Left ventricle myocardium superior (tissue), 1 donor: ENCODE measurements around the gene IQCF6. TPM values are rescaled to one million over a fixed set of nuclear protein-coding genes. Genes with fewer than 3 reads are reported as not detected.
"Not testable (repeated sequence)": the region's sequence is repeated elsewhere in the genome, so short reads cannot be mapped to it uniquely, and the experiment has no call there.

Experiments
- ATAC-seq: fragments of 200-7000 bp; cut with Tn5 transposase; one replicate; pipeline ENCODE4 v1.9.1; 2020; ENCODE audit warnings: mild to moderate bottlenecking, moderate library complexity
- DNase-seq: peaks from one replicate; pipeline ENCODE4 v3.0.0-alpha.2; 2020
- intact Hi-C: fragments of 100-400 bp; cut with micrococcal nuclease; formaldehyde crosslinking; loops from one replicate; pipeline ENCODE4 v1.11.0; 2022
- total RNA-seq: library from RNA; stranded (reverse); fragmentation: NEBNext Ultra II Directional; extraction: Animal tissue kit (Norgen Biotek cat#: 25700); gene quantifications from one replicate; pipeline ENCODE4 v1.2.1, GENCODE V29; 2021
- donor health status: DM: no; HTN: yes; CAD: no; lungs with severe emphysema.

Gene IQCF6
- total RNA-seq, 1 donor from 2014 or later: not detected

DNA sequence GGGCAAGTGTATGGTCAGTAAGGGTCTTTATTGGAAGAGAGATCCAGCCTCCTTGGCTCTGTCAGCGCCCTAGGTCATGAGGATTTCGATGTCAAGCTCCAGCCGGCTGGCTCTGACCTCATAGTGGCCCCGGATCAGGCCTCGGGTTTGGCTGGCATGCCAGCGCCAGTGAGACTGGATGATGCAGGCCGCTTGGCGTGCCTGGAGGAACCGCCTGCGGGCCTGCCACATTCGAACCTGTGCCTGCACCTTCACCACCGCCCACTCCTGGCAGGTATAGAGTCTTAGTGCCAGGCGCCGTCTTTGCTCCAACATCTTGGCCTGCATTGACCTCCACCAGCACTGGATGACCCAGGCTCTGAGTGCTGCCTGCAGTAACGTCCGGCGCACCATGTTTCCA, 483 bp downstream of the IQCF6 start:
- no peak for ATAC-seq
- DNase-seq: no peak
- intact Hi-C loops: no loop called here

- intact Hi-C loops: no loop called here
- DNase-seq (peak; percentile 81), ATAC-seq (peak; percentile 97)
Measured at GRCh38 chr3:51777985-51778384, 1.1 kb downstream of the IQCF6 start.

DNA sequence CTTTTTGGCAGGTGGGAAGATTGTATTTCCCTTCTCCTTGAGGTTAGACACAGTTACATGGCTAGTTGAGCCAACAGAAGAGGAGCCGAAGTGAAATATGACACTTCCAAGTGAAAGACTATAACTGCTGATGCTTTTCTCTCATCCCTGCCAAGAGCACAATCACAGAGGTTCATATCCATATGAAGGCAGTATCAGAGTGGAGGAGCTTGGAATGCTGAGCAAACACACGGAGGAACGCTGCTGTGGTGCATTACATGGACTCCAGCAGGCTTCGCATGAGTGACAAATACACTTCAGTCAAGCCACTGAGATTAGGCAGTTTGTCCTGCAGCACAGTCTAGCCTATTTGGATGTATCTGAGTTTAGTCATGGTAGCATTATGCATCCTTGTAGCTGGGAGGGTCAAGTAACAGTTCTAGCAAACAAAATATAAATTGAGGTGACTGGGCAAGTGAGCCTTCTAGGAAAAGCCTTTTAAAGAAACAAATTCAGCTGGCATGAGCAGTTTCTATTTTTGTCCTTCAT, 5.4 kb downstream of the IQCF6 start:
- DNase-seq (no peak), ATAC-seq (no peak)
- intact Hi-C loops: no loop called here

- intact Hi-C loops: no loop called here
- ATAC-seq (no peak), DNase-seq (no peak)
Measured at GRCh38 chr3:51759203-51759602, 19.8 kb downstream of the IQCF6 start.

DNA sequence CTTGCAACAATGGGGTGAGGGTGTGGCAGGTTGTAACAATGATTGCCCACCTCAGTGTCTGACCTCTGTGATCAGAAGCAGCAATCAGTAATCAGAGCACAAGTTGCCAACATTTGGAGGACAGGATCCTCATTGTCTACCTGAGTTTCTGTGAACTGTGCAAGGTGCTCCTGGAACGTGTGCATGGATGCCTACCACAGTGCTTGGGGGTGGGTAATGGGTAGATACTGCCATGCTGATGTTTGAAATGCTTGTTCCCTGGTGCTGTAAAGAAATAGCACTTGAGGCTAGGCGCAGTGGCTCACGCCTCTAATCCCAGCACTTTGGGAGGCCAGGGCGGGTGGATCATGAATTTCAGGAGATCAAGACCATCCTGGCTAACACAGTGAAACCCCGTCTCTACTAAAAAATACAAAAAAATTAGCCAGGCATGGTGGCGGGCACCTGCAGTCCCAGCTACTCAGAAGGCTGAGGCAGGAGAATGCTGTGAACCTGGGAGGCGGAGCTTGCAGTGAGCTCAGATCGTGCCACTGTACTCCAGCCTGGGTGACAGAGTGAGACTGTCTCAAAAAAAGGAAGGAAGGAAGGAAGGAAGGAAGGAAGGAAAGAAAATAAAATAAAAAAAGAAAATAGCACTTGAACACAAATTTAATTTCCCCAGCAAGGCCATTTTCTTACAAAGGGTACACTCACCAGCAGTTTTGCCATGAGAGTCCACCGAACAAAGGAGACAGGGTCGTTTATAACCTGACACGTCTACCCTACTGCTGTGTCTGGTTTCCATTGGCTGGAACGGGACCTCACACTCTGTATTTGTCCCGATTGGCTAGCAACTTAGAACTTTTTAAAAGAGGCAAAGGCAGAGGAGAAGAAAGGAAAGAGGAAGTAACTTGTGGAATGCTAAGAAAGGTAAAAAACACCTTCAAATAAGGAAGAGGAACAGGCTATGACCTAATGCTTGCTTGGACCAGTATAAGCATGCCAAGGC, 25.0 kb downstream of the IQCF6 start:
- DNase-seq, ATAC-seq, intact Hi-C loops: not testable (repeated sequence)

DNA sequence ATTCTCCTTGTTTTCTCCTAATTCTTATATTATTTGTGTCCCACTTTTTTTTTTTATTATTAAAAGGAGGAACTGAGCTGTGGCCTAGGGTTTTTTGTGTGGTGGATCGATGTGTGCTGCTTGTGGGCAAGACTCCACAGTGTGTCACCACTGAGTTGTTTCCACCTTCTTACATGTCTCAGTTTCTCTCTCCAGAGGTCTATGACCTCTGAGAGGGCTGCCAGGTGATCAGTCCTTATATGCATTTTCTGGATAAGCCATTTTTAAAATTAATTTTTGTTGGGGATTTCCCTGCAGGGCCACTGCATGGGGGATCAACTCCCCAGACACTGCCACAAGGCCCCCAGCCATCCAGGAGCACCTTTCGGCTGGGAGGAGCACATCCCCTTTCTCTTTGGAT, 27.8 kb downstream of the IQCF6 start:
- DNase-seq: no peak
- intact Hi-C loops: no loop called here
- ATAC-seq: no peak

GRCh38 chr3:51750878-51751277, 28.2 kb downstream of the IQCF6 start:
- ATAC-seq (no peak), DNase-seq (no peak)
- intact Hi-C loops: no loop called here

- no peak for ATAC-seq
- no peak for DNase-seq
- intact Hi-C loops: no loop called here
Measured at GRCh38 chr3:51748327-51748726, 30.7 kb downstream of the IQCF6 start.

DNA sequence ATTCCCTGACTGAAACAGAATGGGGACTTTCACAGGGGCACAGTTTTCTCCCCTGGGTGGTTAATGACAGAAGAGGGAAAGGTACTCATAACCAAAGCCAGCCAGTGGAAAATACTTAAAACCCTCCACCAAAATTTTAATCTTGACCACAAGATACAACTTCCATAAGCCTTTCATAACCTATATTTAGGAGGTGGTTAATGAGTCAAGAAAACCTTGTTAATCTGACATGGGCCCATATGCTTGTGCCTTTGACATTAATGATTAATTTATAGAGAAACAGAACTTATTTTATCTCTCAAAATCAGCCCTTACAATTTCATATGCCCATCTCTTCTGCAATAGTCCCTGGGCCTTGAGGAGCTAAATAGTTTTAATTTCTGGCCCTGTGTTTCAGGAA, 31.2 kb downstream of the IQCF6 start:
- DNase-seq (no peak), ATAC-seq (no peak)
- intact Hi-C loops: no loop called here

- DNase-seq, ATAC-seq, intact Hi-C loops: not testable (repeated sequence)
Measured at GRCh38 chr3:51742978-51743377, 36.1 kb downstream of the IQCF6 start.

GRCh38 chr3:51742320-51742719, 36.7 kb downstream of the IQCF6 start:
- ATAC-seq, intact Hi-C loops, DNase-seq: not testable (repeated sequence)

- ATAC-seq: no peak
- DNase-seq: no peak
- intact Hi-C loops: no loop called here
Measured at GRCh38 chr3:51739110-51739509, 39.9 kb downstream of the IQCF6 start.

DNA sequence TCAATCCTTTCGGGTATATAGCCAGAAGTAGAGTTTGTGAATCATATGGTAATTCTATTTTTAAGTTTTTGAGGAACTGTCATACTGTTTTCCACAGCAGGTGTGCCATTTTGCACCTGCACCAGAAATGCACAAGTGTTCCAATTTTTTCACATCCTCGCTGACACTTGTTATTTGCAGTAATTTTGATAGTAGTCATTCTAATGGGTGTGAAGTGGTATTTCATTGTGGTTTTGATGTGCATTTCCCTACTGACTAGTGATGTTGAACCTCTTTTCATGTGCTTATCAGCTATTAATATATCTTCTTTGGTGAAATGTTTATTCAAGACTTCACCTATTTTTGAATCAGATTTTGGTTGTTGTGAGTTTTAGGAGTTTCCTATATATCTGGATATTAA, 43.1 kb downstream of the IQCF6 start:
- DNase-seq (no peak), ATAC-seq (no peak)
- intact Hi-C loops: no loop called here

GRCh38 chr3:51735039-51735438, 44.0 kb downstream of the IQCF6 start:
- intact Hi-C loops: no loop called here
- no peak for ATAC-seq
- DNase-seq: no peak

DNA sequence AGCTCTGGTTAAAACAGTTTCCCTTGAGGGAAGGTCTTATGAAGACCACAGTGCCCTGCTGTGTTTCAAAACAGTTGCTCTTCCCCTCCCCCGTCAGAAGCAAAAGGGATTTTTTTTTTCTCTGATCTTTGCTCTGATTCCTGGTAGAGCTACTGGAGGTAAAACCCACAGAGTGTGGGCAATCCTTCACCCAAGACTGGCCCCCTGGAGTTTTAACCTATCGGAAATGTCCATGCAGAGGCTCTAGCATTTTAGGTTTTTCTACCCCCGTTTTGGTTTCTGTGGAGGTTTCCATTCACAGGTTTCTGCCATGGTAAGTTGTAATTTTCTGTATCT, 44.5 kb downstream of the IQCF6 start:
- intact Hi-C loops: no loop called here
- ATAC-seq (no peak), DNase-seq (no peak)

- intact Hi-C loops: no loop called here
- no peak for DNase-seq
- no peak for ATAC-seq
Measured at GRCh38 chr3:51733859-51734571, 45.0 kb downstream of the IQCF6 start.

DNA sequence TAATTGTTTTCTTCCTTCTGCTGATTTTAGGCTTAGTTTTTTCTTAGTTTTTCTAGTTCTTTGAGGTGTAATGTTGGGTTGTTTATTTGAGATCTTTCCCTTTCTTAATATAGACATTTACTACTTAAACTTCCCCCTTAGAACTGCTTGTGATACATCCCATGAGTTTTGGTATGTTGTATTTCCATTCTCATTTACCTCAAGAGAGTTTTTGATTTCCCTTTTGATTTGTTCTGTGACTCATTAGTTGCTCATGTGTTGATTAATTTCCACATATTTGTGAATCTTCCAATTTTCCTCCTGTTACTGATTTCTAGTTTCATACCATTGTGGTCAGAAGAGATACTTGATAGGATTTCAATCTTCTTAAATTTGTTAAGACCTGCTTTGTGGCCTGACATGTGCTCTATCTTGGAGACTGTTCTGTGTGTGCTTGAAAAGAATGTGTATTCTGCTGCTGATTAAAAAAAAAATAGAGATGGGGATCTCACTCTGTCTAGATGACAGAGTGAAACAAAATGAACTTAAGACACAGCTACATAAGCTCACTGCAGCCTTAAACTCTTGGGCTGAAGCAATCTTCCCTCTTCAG, 49.9 kb downstream of the IQCF6 start:
- no peak for DNase-seq
- ATAC-seq: no peak
- intact Hi-C loops: no loop called here
